H1 (cell line): Measurements from ENCODE around the gene ZBTB16.

ENCODE experiments used
- POLR2AphosphoS5 ChIP-seq: IDR thresholded peaks from 2 replicates; pipeline ENCODE4 v1.6.1; 2011; ENCODE audit warnings: low read depth, low read length
- SUZ12 ChIP-seq: fragments of 200-600 bp; sonication (generic); IDR thresholded peaks from 2 replicates; pipeline ENCODE4 v1.6.1; 2012; ENCODE audit warnings: mild to moderate bottlenecking, inconsistent platforms, low read length, moderate library complexity, mixed read lengths
- TF ChIP-seq, protein P1 (sequence below), 3 experiments: IDR thresholded peaks; 1 replicate in 2 of 3; 2 replicates in 1 of 3; pipeline versions ENCODE4 v1.5.1 to v1.6.1; 2011; ENCODE audit warnings: low read length in 3 of 3, mild to moderate bottlenecking in 3 of 3, inconsistent platforms in 2 of 3, low read depth in 1 of 3, moderate library complexity in 1 of 3; ENCODE audit not compliant: insufficient read depth in 1 of 3; ENCODE audit errors: control extremely low read depth in 1 of 3
- TF ChIP-seq, protein P2 (sequence below): IDR thresholded peaks from 2 replicates; pipeline ENCODE4 v1.6.1; 2012; ENCODE audit warnings: low read length, inconsistent platforms
- TF ChIP-seq, protein P3 (sequence below): IDR thresholded peaks from 2 replicates; pipeline ENCODE4 v1.6.1; 2011; ENCODE audit warnings: low read length, improper control_type of control experiment

DNA sequence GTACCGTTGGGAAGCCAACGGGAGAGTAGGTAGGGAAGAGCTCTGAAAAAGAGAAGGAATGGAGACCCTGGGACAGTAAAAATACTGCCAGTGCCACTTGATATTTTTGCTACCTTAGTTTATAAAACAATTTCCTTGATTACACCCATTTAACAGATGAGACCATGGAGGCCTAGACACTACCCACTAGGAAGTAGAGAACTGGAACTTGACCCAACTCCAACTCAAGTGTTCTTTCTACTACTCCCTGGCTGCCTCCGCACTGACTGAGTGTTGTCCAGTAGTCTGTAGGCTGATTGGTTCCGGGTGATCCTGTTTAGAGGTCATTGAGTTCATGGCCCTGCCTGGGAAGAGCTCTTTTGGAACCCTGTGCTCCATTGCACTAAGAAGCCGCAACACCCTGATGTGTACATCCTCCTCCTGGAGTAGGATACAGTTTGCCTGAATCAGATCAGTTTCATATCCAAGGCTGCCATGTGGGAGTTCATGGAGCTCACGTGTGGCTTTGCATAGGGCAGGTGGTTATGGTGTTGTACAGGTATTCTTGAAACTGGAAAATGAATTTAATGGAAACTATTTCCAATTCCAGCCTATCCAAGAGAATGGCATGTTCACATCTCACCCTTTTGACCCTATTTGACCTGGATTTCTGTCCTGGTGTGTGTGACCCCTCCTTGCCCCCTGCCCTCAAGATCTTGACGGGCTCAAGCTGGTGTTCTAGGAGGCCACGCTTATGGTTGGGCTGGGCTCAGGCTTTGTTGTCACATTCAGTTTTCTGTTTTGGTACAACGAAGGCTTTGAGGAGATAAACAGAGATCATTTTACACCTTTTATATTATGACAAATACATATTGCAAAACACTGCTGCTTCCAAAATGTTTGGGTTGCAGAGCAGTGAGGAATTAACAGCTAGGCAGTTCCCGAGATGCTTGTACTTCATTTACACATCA lies 134.5 kb downstream of the ZBTB16 start:
- TF ChIP-seq, protein P1, sequence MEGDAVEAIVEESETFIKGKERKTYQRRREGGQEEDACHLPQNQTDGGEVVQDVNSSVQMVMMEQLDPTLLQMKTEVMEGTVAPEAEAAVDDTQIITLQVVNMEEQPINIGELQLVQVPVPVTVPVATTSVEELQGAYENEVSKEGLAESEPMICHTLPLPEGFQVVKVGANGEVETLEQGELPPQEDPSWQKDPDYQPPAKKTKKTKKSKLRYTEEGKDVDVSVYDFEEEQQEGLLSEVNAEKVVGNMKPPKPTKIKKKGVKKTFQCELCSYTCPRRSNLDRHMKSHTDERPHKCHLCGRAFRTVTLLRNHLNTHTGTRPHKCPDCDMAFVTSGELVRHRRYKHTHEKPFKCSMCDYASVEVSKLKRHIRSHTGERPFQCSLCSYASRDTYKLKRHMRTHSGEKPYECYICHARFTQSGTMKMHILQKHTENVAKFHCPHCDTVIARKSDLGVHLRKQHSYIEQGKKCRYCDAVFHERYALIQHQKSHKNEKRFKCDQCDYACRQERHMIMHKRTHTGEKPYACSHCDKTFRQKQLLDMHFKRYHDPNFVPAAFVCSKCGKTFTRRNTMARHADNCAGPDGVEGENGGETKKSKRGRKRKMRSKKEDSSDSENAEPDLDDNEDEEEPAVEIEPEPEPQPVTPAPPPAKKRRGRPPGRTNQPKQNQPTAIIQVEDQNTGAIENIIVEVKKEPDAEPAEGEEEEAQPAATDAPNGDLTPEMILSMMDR (IDR thresholded peaks at IDR 0.05; ENCODE audit: control extremely low read depth in 1 of 3, insufficient read depth in 1 of 3, low read depth in 1 of 3, low read length in 3 of 3) = no peak
- TF ChIP-seq, protein P2, sequence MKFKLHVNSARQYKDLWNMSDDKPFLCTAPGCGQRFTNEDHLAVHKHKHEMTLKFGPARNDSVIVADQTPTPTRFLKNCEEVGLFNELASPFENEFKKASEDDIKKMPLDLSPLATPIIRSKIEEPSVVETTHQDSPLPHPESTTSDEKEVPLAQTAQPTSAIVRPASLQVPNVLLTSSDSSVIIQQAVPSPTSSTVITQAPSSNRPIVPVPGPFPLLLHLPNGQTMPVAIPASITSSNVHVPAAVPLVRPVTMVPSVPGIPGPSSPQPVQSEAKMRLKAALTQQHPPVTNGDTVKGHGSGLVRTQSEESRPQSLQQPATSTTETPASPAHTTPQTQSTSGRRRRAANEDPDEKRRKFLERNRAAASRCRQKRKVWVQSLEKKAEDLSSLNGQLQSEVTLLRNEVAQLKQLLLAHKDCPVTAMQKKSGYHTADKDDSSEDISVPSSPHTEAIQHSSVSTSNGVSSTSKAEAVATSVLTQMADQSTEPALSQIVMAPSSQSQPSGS = no peak
- TF ChIP-seq, protein P3, sequence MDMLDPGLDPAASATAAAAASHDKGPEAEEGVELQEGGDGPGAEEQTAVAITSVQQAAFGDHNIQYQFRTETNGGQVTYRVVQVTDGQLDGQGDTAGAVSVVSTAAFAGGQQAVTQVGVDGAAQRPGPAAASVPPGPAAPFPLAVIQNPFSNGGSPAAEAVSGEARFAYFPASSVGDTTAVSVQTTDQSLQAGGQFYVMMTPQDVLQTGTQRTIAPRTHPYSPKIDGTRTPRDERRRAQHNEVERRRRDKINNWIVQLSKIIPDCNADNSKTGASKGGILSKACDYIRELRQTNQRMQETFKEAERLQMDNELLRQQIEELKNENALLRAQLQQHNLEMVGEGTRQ = no peak
- TF ChIP-seq SUZ12 (no peak), POLR2AphosphoS5 (no peak)
